ENCODE data around the gene NAALADL2. TPM values are rescaled to one million over a fixed set of nuclear protein-coding genes. Genes with fewer than 3 reads are reported as not detected.

NAALADL2 gene
- polyA plus RNA-seq, 3 donors = not detected

GRCh38 chr3:174945276-174945675 is 86.1 kb downstream of the NAALADL2 start:
- peaks cover 14 to 16% of the 10 kb centered on the region in 2 donors for H3K9me3 ChIP-seq (replicated peaks in 1 of 2; ENCODE audit: control insufficient read depth in 1 of 2, insufficient read depth in 1 of 2, low read length in 2 of 2)

GRCh38 chr3:174945951-174946350 is 86.8 kb downstream of the NAALADL2 start:
- H3K36me3 Mint-ChIP-seq = no peaks in the 10 kb centered on the region
- H3K27me3 Mint-ChIP-seq (ENCODE audit: low read depth in 3 of 3) = no peaks in the 10 kb centered on the region
- TF ChIP-seq CTCF (IDR thresholded peaks at IDR 0.05) = no peak
- no peak overlapping the region for H3K27ac ChIP-seq (ENCODE audit: low read depth in 1 of 2, low read length in 2 of 2)
- intact Hi-C loops (cut with micrococcal nuclease) = no loop called here
- H3K27ac Mint-ChIP-seq = no peak overlapping the region
- H3K4me2 ChIP-seq (replicated peaks; ENCODE audit: extremely low read depth, low read length, poor library complexity, severe bottlenecking) = no peak overlapping the region
- H4K20me1 ChIP-seq (ENCODE audit: insufficient read depth, low read length) = no peaks in the 10 kb centered on the region
- no peak for DNase-seq
- no CpG with 5 or more reads among the region's 2 CpGs for WGBS (ENCODE audit: insufficient coverage)
- peaks cover 10 to 18% (median 15%) of the 10 kb centered on the region in 7 donors for H3K9me3 Mint-ChIP-seq
- H3K9me3 ChIP-seq (replicated peaks in 1 of 2; ENCODE audit: control insufficient read depth in 1 of 2, insufficient read depth in 1 of 2, low read length in 2 of 2) = peaks cover 14 to 16% of the 10 kb centered on the region in 2 donors
- H3K79me2 ChIP-seq (ENCODE audit: insufficient read depth, low read length) = no peaks in the 10 kb centered on the region
- H3K4me1 Mint-ChIP-seq = no peaks in the 10 kb centered on the region
- H3K9ac ChIP-seq (ENCODE audit: insufficient read depth, low read length, poor library complexity, severe bottlenecking) = no peak overlapping the region
- no peak overlapping the region for H2AFZ ChIP-seq (ENCODE audit: insufficient read depth, low read depth, low read length, poor library complexity, severe bottlenecking)
- no peak overlapping the region for H3K4me3 Mint-ChIP-seq
- H3K27me3 ChIP-seq (ENCODE audit: control insufficient read depth in 2 of 2, insufficient read depth in 2 of 2, low read length in 2 of 2) = no peaks in the 10 kb centered on the region
- no peaks in the 10 kb centered on the region for H3K36me3 ChIP-seq (replicated peaks in 1 of 2; ENCODE audit: control insufficient read depth in 1 of 2, insufficient read depth in 2 of 2, low read length in 2 of 2)
- no peaks in the 10 kb centered on the region for H3K4me1 ChIP-seq (ENCODE audit: control insufficient read depth in 1 of 2, insufficient read depth in 2 of 2, low read length in 2 of 2)
- no peak overlapping the region for H3K4me3 ChIP-seq (replicated peaks in 1 of 3; ENCODE audit: low read depth in 2 of 3, low read length in 3 of 3)

More at GRCh38 chr3:174945276-174945675, 86.1 kb downstream of the NAALADL2 start:
- H3K27me3 ChIP-seq (ENCODE audit: control insufficient read depth in 2 of 2, insufficient read depth in 2 of 2, low read length in 2 of 2) = no peaks in the 10 kb centered on the region
- no peak overlapping the region for H3K4me2 ChIP-seq (replicated peaks; ENCODE audit: extremely low read depth, low read length, poor library complexity, severe bottlenecking)
- TF ChIP-seq CTCF (IDR thresholded peaks at IDR 0.05) = no peak
- Mint-ChIP-seq H3K36me3 (no peaks in the 10 kb centered on the region), H3K27ac (no peak overlapping the region), H3K4me3 (no peak overlapping the region), H3K4me1 (no peaks in the 10 kb centered on the region), H3K27me3 (ENCODE audit: low read depth in 3 of 3) (no peaks in the 10 kb centered on the region), H3K9me3 (peaks cover 10 to 19% (median 16%) of the 10 kb centered on the region in 7 donors)
- no peaks in the 10 kb centered on the region for H3K79me2 ChIP-seq (ENCODE audit: insufficient read depth, low read length)
- no peak overlapping the region for H3K4me3 ChIP-seq (replicated peaks in 1 of 3; ENCODE audit: low read depth in 2 of 3, low read length in 3 of 3)
- DNase-seq = no peak
- H3K4me1 ChIP-seq (ENCODE audit: control insufficient read depth in 1 of 2, insufficient read depth in 2 of 2, low read length in 2 of 2) = no peaks in the 10 kb centered on the region
- H4K20me1 ChIP-seq (ENCODE audit: insufficient read depth, low read length) = no peaks in the 10 kb centered on the region
- H3K36me3 ChIP-seq (replicated peaks in 1 of 2; ENCODE audit: control insufficient read depth in 1 of 2, insufficient read depth in 2 of 2, low read length in 2 of 2) = no peaks in the 10 kb centered on the region
- WGBS (ENCODE audit: insufficient coverage) = no CpG with 5 or more reads among the region's 2 CpGs
- H3K27ac ChIP-seq (ENCODE audit: low read depth in 1 of 2, low read length in 2 of 2) = no peak overlapping the region
- intact Hi-C loops (cut with micrococcal nuclease) = no loop called here
- H3K9ac ChIP-seq (ENCODE audit: insufficient read depth, low read length, poor library complexity, severe bottlenecking) = no peak overlapping the region
- no peak overlapping the region for H2AFZ ChIP-seq (ENCODE audit: insufficient read depth, low read depth, low read length, poor library complexity, severe bottlenecking)

Measured in CD14-positive monocyte (primary cell).